Measurements from ENCODE around the gene DSG3. TPM values are rescaled to one million over a fixed set of nuclear protein-coding genes. Genes with fewer than 3 reads are reported as not detected.

DSG3 gene, protein sequence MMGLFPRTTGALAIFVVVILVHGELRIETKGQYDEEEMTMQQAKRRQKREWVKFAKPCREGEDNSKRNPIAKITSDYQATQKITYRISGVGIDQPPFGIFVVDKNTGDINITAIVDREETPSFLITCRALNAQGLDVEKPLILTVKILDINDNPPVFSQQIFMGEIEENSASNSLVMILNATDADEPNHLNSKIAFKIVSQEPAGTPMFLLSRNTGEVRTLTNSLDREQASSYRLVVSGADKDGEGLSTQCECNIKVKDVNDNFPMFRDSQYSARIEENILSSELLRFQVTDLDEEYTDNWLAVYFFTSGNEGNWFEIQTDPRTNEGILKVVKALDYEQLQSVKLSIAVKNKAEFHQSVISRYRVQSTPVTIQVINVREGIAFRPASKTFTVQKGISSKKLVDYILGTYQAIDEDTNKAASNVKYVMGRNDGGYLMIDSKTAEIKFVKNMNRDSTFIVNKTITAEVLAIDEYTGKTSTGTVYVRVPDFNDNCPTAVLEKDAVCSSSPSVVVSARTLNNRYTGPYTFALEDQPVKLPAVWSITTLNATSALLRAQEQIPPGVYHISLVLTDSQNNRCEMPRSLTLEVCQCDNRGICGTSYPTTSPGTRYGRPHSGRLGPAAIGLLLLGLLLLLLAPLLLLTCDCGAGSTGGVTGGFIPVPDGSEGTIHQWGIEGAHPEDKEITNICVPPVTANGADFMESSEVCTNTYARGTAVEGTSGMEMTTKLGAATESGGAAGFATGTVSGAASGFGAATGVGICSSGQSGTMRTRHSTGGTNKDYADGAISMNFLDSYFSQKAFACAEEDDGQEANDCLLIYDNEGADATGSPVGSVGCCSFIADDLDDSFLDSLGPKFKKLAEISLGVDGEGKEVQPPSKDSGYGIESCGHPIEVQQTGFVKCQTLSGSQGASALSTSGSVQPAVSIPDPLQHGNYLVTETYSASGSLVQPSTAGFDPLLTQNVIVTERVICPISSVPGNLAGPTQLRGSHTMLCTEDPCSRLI
- under 1 TPM; 0.15 to 0.20 TPM for total RNA-seq
- long read RNA-seq: 0 reads

DNA sequence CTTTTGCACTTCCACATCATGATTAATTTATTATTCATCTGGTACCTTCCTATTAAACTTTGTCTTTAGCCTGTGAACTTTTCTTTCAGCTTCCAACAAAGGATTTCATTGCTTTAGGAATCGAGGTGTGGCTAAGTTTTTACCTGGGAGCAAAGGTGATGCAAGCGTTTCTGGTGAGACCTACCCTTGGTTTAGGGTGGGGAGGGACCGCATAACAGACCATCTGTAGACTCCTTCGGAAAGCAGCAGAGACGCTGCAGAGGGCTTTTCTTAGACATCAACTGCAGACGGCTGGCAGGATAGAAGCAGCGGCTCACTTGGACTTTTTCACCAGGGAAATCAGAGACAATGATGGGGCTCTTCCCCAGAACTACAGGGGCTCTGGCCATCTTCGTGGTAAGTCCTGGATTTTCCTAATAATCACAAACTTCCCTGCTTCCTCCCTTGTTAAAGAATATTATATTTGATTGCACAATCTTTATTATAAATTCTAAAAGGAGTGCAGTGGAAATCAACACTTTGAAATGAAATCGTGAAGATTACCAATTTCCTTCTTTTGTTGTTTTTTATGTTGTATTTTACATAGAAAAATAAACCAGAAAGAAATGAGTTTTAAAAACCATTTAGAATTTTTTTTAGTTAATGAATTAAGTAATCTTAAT is at the start of gene DSG3:
TSS of gene DSG3 (plus strand) at position 212 of the 662 bp plus-strand sequence. CDS start at position 349, 137 bp downstream.
- peak; percentile 73 for ATAC-seq
- intact Hi-C loops (cut with DNase I, micrococcal nuclease): no loop called here
- DNase-seq: no peak

DNA sequence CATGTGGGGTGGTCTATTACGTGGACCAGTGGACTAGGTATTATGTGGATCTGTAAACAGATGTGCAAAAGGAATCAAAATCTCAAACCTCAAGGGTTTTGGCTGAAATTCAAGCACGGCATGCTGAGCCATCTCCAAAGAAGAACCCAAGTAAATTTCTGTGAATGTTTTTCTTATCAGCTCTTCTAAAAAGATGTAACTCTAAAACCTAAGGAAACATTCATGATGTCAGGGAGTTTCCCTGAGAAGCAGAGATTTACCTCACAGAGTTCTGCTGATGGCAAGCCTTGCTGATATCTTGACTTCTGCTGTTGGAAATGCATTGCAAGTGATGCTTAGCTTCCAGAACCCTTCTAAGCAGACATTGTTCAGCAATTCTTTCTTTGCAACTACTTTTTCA is 49.4 kb upstream of the DSG3 start:
- ATAC-seq: no peak
- no peak for DNase-seq
- intact Hi-C loops (cut with DNase I, micrococcal nuclease): no loop called here

DNA sequence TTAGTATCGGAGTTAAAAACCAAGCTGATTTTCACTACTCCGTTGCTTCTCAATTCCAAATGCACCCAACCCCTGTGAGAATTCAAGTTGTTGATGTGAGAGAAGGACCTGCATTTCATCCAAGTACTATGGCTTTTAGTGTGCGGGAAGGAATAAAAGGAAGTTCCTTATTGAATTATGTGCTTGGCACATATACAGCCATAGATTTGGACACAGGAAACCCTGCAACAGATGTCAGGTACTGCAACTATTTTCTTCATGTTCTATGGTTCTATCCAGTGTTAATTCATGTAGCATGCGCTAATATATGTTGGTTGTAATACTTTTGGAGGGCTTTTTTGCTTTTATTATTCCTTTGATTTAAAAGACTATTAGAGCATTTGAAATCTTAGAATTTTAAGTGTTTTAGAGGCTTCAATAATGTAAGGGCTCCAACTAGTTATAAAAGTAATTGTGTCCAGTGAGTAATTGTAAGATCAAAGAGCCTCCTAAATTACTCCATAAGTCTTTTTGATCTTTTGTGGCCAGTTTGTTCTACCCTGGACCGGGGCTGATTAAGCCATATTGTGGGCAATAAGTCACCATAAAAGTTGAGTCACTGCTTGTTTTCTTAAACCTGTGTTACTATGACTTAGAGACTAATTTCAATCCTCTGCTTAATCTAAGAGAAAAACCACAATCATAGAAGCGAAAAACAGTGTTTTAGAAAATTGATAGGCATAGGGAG is 48.1 kb upstream of the DSG3 start:
- DNase-seq (no peak), ATAC-seq (peak; percentile 65)
- intact Hi-C loops (cut with DNase I, micrococcal nuclease): no loop called here

DNA sequence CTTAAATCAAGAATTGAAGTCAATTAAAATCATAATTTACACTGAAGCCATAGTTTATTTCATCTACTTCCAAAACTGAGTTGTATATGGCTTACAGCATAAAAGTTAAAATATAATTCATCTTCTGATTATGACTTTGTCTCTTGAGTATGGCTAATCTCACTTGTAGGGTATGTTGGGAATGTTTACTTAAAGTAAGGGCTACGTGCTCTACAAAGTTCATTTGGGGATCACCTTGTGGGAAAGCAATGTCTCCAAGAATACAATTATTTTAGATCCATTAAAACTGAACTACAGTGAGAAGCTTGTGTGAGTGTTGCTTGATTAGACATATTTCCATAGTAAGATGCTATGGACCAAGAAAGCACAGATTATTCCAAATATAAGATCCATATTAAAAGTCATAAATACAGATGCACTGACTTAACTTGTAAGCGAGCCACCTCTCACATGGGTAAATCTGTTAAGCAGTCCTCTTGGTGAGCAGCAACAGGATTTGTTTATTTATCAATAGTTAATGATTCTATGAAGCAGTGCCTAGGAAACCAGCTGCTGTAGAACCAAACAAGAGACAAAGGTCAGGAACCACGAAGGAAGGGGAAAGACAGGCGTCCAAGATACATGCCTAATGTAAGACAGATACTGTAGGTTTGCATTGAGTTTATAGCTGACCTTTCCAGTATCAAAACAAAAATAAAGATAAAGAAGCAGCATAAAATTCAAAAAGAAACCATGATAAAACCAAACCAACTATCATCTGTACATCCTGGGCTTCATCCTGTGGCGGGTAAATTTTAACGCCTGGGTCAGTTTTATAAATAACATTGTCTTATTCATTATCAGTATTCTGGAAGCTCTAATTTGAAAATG is 46.1 kb upstream of the DSG3 start:
- intact Hi-C loops (cut with DNase I, micrococcal nuclease): no loop called here
- ATAC-seq (peak; percentile 39), DNase-seq (peak in 1 of 2 donors; percentile 26)

DNA sequence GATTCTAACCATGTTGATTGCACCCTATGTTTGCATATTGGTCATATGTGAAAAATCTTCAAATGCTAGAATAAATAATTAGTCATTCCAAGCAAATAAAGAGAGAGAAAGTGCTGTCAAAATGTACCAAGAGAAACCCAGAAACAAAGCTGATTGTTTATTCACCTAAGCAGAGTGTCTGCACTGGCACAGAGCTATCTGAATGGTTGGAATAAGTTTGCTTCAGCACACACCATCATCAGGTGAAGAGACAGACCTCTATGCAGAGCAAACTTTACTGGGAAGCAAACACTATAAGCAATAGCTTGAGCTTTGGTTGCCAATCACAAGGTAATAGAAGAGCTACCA is 45.5 kb upstream of the DSG3 start:
- no peak for DNase-seq
- ATAC-seq: no peak
- intact Hi-C loops (cut with DNase I, micrococcal nuclease): no loop called here

DNA sequence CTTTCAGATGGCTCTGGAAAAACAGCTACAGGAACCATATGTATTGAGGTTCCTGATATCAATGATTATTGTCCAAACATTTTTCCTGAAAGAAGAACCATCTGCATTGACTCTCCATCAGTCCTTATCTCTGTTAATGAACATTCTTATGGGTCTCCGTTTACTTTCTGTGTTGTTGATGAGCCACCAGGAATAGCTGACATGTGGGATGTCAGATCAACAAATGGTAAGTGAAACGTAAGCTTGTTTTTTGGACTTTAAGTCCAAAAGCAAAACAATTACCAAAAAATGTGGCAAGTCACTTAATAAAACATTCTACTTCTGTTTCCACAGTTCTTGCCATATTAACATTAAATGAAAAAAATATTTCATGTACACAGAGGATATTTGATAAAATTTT is 44.1 kb upstream of the DSG3 start:
- intact Hi-C loops (cut with DNase I, micrococcal nuclease): no loop called here
- DNase-seq (no peak), ATAC-seq (no peak)

DNA sequence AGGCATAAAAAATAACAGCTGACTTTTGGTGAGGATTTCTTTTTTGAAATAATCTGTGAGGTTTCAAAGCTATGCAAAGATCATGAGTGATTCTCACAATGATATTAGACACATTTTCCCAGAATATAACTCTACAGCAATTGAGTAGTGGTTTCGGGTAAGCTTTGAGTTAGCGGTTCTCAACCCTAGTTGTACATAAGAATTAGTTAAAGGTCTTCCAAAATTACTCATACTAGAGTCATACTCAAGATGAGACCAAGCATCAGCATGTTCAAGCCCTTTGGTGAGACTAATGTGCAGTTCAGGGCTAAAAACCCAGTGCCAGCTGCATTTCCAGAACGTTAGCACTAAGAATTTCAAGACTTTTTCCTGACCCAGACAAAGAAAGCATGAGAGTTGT is 39.9 kb upstream of the DSG3 start:
- ATAC-seq: no peak
- intact Hi-C loops (cut with DNase I, micrococcal nuclease): no loop called here

DNA sequence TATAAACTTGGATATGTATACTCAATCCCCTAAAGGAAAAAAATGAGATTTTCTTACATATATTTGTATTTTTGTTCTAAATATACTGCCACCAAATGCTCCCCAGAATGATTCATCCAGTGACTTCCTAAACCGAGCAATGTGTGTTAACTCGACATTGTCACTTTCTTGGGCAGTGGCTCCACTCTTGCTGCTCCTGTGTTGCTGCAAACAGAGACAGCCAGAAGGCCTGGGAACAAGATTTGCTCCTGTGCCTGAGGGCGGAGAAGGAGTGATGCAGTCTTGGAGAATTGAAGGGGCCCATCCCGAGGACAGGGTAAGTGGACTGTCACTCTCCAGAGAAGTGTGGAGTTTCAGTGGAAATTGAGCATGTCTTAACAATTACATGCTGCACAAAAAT is 38.3 kb upstream of the DSG3 start:
- ATAC-seq: no peak

More for the DNA sequence above, 39.9 kb upstream of the DSG3 start:
- no peak for DNase-seq

DNA sequence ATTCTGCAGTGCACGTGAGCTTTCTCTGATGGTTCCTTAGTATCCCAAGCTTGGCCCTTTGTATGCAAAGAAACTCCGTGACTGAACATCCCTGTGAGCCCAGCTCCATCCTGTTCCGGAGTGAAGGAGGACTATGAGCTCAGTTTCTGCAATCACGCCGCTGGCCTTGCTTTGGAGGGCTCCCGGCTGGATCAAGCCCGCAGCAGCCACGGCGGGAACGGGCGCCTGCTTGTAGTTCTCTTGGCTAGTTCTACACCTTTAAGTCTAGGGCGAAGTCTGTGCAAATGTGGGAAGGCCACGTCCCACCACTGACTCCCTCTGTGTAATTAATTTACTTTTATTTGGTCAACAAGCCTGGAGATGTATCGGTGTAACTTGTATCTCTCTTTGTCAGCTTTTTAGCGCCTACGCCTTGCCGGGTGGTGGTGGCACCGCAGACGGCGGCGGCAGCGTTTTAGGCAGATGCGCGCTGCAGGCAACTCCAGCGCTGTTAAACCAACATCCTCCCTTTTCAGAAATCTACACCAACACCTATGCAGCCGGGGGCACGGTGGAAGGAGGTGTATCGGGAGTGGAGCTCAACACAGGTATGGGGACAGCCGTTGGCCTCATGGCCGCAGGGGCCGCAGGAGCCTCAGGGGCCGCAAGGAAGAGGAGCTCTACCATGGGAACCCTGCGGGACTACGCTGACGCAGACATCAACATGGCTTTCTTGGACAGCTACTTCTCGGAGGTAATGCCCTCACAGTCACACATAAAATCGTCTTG is 36.6 kb upstream of the DSG3 start:
- intact Hi-C loops (cut with DNase I, micrococcal nuclease): no loop called here
- ATAC-seq (no peak), DNase-seq (no peak)

More for the DNA sequence above, 38.3 kb upstream of the DSG3 start:
- intact Hi-C loops (cut with DNase I, micrococcal nuclease): no loop called here
- no peak for DNase-seq

DNA sequence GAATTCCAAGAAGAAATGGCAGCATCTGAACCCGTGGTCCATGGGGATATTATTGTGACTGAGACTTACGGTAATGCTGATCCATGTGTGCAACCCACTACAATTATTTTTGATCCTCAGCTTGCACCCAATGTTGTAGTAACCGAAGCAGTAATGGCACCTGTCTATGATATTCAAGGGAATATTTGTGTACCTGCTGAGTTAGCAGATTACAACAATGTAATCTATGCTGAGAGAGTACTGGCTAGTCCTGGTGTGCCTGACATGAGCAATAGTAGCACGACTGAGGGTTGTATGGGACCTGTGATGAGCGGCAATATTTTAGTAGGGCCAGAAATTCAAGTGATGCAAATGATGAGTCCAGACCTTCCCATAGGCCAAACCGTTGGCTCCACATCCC is 34.4 kb upstream of the DSG3 start:
- ATAC-seq (no peak), DNase-seq (no peak)
- intact Hi-C loops (cut with DNase I, micrococcal nuclease): no loop called here

DNA sequence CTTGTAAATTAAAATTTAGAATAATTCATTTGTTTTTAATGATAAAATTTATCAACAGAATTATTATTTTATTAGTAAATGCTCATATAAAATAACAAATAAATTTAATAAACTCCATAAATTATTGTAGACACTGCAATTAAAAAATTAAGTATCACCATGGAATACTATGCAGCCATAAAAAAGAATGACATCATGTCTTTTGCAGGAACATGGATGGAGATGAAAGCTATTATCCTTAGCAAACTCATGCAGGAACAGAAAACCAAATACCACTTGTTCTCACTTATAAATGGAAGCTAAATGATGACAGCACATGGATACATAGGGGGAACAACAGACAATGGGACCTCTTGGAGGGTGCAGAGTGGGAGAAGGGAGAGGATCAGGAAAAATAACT is 29.7 kb upstream of the DSG3 start:
- intact Hi-C loops (cut with DNase I, micrococcal nuclease): no loop called here
- ATAC-seq: no peak
- DNase-seq: no peak

DNA sequence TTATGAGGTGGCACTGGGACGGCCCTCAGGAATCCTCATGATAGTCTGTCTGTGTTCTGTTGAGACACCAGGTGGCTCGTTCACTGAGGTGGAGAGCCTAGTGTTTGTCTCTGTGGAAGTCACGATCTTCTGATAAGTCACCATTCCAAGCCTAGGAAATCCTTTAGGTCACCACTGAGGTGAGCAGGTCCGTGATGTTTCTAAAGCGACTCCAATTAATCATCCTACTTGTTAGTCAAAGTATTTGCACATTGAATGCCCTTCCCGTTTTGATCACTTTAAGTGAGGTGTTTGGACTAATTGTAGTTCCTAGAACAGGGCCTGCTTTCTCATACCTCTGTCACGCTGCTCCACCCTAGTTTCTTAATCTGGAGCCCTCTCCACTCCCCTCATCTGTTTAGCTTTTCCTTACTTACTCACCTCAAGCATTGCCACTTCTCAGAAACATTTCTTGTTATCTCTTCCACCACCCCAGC is 28.0 kb upstream of the DSG3 start:
- intact Hi-C loops (cut with DNase I, micrococcal nuclease): no loop called here
- ATAC-seq (no peak), DNase-seq (no peak)

DNA sequence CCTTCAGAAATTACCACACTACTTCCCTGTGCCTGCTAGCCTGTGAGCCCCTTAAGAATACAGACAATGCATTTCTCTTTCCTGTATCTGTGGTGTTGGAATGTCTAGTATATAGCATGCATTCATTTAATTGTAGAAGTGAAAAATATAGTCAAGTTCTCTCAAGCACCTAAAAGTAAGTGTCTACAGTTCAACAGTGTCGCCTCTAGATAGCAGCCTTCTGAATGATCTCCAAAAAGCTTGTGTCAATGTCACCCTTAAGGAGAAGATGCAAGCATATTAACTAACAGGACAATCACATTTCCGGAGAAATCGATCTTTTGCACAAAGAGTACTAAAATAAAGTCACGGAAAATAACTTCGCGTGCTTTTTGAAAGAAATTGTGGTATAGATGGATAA is 27.5 kb upstream of the DSG3 start:
- DNase-seq (no peak), ATAC-seq (no peak)
- intact Hi-C loops (cut with DNase I, micrococcal nuclease): no loop called here

DNA sequence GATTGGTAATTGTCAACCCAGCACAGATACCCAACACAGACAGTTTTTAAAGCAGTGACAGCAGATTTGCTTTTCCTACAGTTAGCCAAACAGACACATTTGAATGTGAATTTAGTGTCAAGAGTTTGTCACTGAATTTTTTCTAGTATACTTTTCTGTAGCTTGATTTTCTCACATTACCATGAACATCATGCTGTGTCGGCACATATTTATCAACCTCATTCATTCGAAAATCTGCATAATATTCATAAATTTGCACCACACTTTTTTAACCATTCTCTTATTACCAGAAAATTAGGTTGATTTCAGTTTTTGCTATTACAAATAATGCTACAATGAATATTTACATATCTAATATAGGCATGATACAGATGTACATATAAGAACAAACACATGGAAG is 27.0 kb upstream of the DSG3 start:
- no peak for ATAC-seq
- no peak for DNase-seq
- intact Hi-C loops (cut with DNase I, micrococcal nuclease): no loop called here

DNA sequence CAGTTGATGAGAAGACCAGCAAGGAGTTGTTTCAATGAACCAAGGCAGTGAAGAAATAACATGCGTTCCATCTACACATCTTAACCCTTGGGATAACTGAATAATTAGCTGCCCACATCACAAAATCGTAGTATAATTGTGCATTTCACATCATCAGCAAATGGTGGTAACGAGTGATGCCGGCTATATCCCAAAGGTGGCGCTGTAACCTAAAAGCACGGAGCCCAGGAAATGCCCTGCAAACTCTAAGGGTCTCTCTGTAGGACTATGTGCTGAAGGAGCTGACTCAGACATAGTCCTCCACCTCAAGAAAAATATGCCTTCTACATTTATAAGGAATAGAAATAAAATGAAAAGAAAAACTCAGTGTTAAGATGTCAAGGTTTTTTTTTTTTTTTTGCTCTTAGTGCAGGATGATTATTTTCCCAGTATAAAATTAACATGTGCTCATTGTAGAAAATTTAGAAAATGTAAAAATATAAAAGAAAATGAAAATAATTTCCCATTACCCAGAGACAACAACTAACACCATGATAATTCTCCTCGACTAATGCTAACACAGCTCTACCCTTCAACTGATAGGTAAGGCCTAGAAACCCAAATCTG is 23.1 kb upstream of the DSG3 start:
- DNase-seq (peak in 1 of 2 donors; percentile 62), ATAC-seq (peak; percentile 79)
- intact Hi-C loops (cut with DNase I, micrococcal nuclease): no loop called here

DNA sequence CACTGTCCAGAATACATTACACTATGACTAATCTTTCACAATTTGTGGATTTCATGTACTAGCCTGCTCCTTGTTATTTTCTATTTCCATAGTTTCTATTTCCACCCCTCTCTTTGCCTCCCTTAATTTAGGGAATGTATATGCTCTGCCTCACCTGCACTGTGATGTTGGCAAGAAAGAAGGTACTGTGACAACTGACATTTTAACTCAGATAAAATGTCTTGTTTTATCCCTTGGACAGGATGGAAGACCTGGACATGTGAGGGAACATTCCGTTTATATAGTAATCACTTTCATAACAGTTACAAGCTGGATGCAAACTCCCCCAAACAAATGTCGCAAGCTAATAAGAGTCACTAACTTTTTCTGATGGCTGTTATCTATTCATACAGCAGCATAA is 21.5 kb upstream of the DSG3 start:
- DNase-seq (no peak), ATAC-seq (no peak)
- intact Hi-C loops (cut with DNase I, micrococcal nuclease): no loop called here

Data from left colon (tissue), 2 donors.